ENCODE data around the gene AKT1S1. TPM values are rescaled to one million over a fixed set of nuclear protein-coding genes. Genes with fewer than 3 reads are reported as not detected.

AKT1S1 gene
- total RNA-seq, 6 experiments from 2014 or later, result 98.5 to 128 (median 104) TPM

DNA sequence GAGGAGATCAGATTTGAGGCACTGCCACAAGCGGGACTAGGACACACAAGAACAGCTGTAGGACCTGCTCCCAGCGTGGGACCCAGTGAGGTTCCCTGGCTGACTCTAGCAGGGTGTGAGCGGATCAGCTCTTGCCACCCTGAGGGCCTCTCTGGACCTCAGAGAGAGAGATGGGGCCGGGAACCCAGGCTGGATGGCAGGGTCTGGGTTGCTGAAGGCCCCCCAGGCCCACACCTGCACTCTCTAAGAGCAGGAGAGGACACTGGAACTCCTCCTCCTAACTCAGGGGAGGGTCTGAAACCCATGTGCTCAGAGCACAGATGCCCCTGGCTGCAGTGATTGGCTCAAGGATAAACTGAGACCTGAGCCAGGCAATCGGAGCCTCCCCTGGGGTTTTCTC, 33.0 kb upstream of the AKT1S1 start:
- no peak overlapping the region for H3K4me3 Mint-ChIP-seq
- no peak for TF ChIP-seq CTCF (IDR thresholded peaks at IDR 0.05)
- H3K36me3 Mint-ChIP-seq (ENCODE audit: low read depth), result peaks cover 53% of the 10 kb centered on the region
- no peak for DNase-seq
- no peak overlapping the region for H3K27ac Mint-ChIP-seq
- H3K27me3 Mint-ChIP-seq (ENCODE audit: insufficient read depth), result peaks cover 4% of the 10 kb centered on the region
- no peaks in the 10 kb centered on the region for H3K4me1 Mint-ChIP-seq (ENCODE audit: low read depth)
- no peaks in the 10 kb centered on the region for H3K9me3 Mint-ChIP-seq

GRCh38 chr19:49908480-49909420, 31.6 kb upstream of the AKT1S1 start:
- H3K27me3 Mint-ChIP-seq (ENCODE audit: insufficient read depth), result peaks cover 4% of the 10 kb centered on the region
- DNase-seq, result no peak
- no peak overlapping the region for H3K27ac Mint-ChIP-seq
- TF ChIP-seq CTCF (IDR thresholded peaks at IDR 0.05), result no peak
- no peaks in the 10 kb centered on the region for H3K9me3 Mint-ChIP-seq
- peaks cover 44% of the 10 kb centered on the region for H3K36me3 Mint-ChIP-seq (ENCODE audit: low read depth)
- H3K4me3 Mint-ChIP-seq, result no peak overlapping the region
- H3K4me1 Mint-ChIP-seq (ENCODE audit: low read depth), result no peaks in the 10 kb centered on the region

DNA sequence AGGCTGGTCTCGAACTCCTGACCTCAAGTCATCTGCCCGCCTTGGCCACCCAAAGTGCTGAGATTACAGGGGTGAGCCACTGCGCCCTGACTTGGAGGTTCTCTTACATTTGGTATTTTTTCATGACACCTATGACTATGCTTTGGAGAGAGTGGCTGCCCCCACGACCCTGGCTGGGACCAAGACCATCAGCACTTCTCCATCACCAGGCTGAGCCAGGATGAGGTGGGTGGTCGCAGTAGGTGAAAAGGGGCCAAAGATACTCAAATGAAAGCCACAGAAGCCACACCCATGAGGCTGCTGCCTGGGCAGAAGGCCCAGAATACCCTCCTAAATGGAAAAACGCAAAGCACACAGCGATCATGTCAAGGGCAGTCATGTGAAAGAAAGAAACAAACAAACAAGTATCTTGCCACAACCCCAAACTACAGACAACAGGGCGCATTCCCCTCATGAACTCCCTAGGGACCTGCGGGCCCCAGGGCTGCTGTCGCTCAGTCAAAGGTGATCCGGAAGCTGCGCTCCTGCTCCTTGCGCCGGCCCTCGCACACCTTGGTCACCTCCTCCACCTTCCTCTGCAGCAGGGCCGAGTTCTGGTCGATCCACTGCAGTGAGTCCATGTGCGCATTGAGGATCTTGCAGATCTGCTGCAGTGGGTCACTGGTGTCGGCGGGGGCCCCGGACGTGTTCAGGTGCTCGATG, 30.7 kb upstream of the AKT1S1 start:
- Mint-ChIP-seq H3K36me3 (ENCODE audit: low read depth) (peaks cover 41% of the 10 kb centered on the region), H3K27me3 (ENCODE audit: insufficient read depth) (peaks cover 2% of the 10 kb centered on the region; the same call in 1 of the 2 replicates), H3K4me1 (ENCODE audit: low read depth) (peaks cover 6% of the 10 kb centered on the region; the same call in 1 of the 2 replicates), H3K9me3 (no peaks in the 10 kb centered on the region), H3K27ac (no peak overlapping the region), H3K4me3 (no peak overlapping the region)
- no peak for TF ChIP-seq CTCF (IDR thresholded peaks at IDR 0.05)
- no peak for DNase-seq

DNA sequence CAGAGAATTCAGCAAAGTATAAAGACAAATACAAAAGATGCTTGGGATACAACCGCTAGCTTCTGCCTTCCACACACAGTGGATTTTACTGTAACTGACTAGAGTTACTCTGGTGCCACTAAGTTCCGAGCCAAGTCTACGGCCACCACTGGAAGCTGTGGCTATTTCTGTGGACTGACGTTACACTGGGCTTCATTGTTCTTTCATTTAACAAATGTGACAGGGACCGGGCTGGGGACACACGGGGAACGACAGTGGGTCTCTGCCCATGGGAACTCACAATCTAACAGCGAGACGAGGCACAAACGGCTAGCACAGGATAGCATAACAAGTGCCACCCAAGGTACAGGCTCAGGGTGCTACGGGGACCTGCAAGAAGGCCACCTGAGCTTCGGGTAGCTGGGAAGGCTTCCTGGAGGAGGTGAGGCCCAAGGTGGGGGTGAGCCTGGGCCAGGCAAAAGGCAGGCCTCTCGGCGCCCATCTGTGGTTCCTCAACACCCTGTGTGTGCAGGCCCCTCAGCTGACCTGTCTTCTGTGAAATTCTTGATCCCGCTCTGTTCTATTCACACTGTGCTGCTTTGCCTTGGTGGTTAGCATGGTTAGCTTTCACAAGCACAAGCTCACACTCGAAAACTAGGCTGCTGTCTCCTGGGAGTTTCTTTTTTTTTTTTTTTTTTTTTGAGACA, 29.9 kb upstream of the AKT1S1 start:
- Mint-ChIP-seq H3K27me3 (ENCODE audit: insufficient read depth) (peaks cover 2% of the 10 kb centered on the region; the same call in 1 of the 2 replicates), H3K4me1 (ENCODE audit: low read depth) (peaks cover 6% of the 10 kb centered on the region; the same call in 1 of the 2 replicates), H3K9me3 (no peaks in the 10 kb centered on the region), H3K27ac (no peak overlapping the region), H3K4me3 (no peak overlapping the region), H3K36me3 (ENCODE audit: low read depth) (peaks cover 41% of the 10 kb centered on the region)
- no peak for DNase-seq
- no peak for TF ChIP-seq CTCF (IDR thresholded peaks at IDR 0.05)

DNA sequence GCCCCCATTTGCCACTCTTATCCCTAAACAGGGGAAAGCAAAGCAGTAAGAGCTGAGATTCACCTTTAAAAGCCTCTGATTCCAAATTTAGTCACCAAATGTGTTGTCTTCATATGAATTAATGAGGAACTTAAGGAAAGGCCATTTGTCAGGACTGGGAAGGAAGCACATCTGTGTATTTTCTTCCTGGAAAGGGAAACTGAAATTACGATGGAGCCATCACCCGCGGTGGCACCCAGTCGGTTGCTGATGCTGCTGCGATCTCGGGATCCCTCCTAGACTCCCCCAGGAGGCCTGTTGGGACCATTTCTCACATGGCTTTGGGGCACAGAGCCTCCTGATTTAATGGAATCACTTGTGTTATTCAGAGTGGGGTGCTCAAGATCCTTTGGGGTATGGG, 27.0 kb upstream of the AKT1S1 start:
- 0 out of 2 replicates have a peak, but pooled peaks cover 2% of the 10 kb centered on the region for H3K27me3 Mint-ChIP-seq (ENCODE audit: insufficient read depth)
- no peak for TF ChIP-seq CTCF (IDR thresholded peaks at IDR 0.05)
- no peak for DNase-seq
- H3K36me3 Mint-ChIP-seq (ENCODE audit: low read depth), result peaks cover 23% of the 10 kb centered on the region; the same call in 1 of the 2 replicates
- no peak overlapping the region for H3K27ac Mint-ChIP-seq
- H3K9me3 Mint-ChIP-seq, result no peaks in the 10 kb centered on the region
- no peak overlapping the region for H3K4me3 Mint-ChIP-seq
- peaks cover 6% of the 10 kb centered on the region; the same call in 1 of the 2 replicates for H3K4me1 Mint-ChIP-seq (ENCODE audit: low read depth)
